ENCODE measurements around the gene CD99.

DNA sequence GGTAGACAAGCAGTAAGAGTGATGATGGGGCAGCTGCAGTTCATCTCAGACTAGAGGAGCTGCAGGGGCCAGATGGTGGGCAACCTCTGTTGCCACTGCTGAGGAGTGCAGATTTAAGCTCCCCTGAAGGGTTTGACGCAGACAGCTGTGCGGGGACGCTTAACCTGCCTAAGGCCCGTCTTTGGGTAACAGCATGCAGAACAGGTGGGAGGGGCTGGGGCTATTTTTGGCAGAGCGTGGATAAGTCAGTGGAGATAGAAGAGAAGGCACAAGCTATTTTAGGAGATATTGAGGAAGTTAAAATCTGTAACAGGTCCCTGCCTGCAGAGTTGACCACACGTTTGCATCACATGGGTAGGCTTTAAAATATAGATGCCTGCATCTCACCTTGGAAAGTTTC, 10.5 kb downstream of the CD99 start:
- TF ChIP-seq POLR2A (IDR thresholded peaks at IDR 0.05) (no peak), EP300 (IDR thresholded peaks at IDR 0.05) (no peak)
- TF ChIP-seq, protein P1, sequence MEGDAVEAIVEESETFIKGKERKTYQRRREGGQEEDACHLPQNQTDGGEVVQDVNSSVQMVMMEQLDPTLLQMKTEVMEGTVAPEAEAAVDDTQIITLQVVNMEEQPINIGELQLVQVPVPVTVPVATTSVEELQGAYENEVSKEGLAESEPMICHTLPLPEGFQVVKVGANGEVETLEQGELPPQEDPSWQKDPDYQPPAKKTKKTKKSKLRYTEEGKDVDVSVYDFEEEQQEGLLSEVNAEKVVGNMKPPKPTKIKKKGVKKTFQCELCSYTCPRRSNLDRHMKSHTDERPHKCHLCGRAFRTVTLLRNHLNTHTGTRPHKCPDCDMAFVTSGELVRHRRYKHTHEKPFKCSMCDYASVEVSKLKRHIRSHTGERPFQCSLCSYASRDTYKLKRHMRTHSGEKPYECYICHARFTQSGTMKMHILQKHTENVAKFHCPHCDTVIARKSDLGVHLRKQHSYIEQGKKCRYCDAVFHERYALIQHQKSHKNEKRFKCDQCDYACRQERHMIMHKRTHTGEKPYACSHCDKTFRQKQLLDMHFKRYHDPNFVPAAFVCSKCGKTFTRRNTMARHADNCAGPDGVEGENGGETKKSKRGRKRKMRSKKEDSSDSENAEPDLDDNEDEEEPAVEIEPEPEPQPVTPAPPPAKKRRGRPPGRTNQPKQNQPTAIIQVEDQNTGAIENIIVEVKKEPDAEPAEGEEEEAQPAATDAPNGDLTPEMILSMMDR (IDR thresholded peaks at IDR 0.05): no peak
